Ovary (tissue), 3 donors: Measurements from ENCODE around the gene PRODH.

Experiments
- CTCF ChIP-seq, 3 donors: fragments of 450-650 bp in 2 of 3; fragments of 200-600 bp in 1 of 3; IDR thresholded peaks; one replicate each; pipeline versions ENCODE4 v1.5.1 to v1.8.0; 2016 to 2022; ENCODE audit warnings: antibody characterized with exemption in 3 of 3, mild to moderate bottlenecking in 1 of 3
- EP300 ChIP-seq: sonication (generic); formaldehyde crosslinking; IDR thresholded peaks from one replicate; pipeline ENCODE4 v1.6.1; 2017; ENCODE audit warnings: antibody characterized with exemption
- POLR2A ChIP-seq: fragments of 450-650 bp; IDR thresholded peaks from one replicate; pipeline ENCODE4 v1.6.1; 2017; ENCODE audit warnings: antibody characterized with exemption, mild to moderate bottlenecking, moderate library complexity
- donor health status: DM: no; HTN: no; CAD: no.

DNA sequence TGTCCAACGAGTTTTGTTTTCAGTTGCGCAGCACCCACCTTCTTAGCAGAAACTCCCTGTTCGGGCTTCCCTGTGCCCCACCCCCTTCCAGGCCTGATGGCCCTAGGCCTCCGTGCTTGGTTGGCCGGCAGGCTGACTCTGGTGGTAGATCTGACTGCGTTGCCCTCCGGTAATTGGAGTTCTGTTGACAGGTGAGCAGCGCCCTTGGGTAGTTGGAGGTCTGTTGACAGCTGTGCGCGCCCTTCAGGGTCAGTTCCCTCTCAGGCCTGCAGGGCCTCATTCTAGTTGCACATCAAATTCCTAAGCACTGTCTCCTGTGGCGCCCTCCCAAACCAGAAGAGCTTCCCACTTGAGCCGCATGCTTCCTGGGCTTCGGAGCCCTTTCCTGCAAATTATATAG lies 29.2 kb downstream of the PRODH start:
- no peak for TF ChIP-seq CTCF (IDR thresholded peaks at IDR 0.05)
- no peak for TF ChIP-seq POLR2A
- TF ChIP-seq EP300 = no peak
